ENCODE results near the gene SMARCA2.

The SMARCA2 gene

DNA sequence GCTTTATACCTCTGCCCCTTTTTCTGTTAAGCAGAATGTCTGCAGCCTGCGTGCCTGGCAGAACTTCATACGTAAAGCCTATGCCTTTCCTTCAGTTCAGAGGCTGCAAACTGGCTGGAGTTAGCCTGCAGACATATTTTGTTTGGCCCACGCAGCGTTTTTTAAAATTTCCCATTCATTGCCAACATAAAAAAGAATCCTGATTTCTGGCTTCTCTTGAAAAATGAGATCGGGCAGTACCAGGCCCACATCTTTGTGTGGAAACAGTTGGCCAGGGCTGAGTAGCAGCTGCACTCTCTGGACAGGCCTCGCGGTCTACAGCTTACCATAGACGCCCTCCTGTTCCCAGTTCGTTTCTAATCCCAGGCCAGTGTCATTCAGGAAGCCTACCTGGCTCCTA, 104.4 kb downstream of the SMARCA2 start:
- Histone ChIP-seq H3K79me2 (ENCODE audit: insufficient read depth, low read length) (no peaks in the 10 kb centered on the region), H3F3A (ENCODE audit: insufficient read depth) (no peaks in the 10 kb centered on the region), H3K27ac (ENCODE audit: low read depth, low read length) (no peak overlapping the region), H3K9ac (ENCODE audit: low read length) (no peak overlapping the region), H2AFZ (ENCODE audit: low read depth, low read length, severe bottlenecking) (no peak overlapping the region), H3K4me3 (ENCODE audit: insufficient read depth, low read length, poor library complexity, severe bottlenecking) (no peak overlapping the region), H3K27me3 (ENCODE audit: low read length) (no peaks in the 10 kb centered on the region), H3K36me3 (ENCODE audit: low read length) (no peaks in the 10 kb centered on the region), H3K9me3 (ENCODE audit: insufficient read depth, low read length) (no peaks in the 10 kb centered on the region), H3K4me2 (ENCODE audit: low read depth, low read length, poor library complexity, severe bottlenecking) (no peak overlapping the region), H3K9me2 (replicated peaks; ENCODE audit: insufficient read depth, low read length) (no peaks in the 10 kb centered on the region), H4K20me1 (ENCODE audit: low read depth, low read length) (no peaks in the 10 kb centered on the region)
- no peak for TF ChIP-seq CTCF (IDR thresholded peaks at IDR 0.05; ENCODE audit: insufficient read depth, low read length, poor library complexity, severe bottlenecking)
- no peak for TF ChIP-seq EZH2phosphoT487 (conservative IDR thresholded peaks at IDR 0.05; ENCODE audit: low read length)

GRCh38 chr9:2120926-2121689, 106.0 kb downstream of the SMARCA2 start:
- H3K79me2 ChIP-seq (ENCODE audit: insufficient read depth, low read length) = no peaks in the 10 kb centered on the region
- no peak overlapping the region for H3K9ac ChIP-seq (ENCODE audit: low read length)
- no peaks in the 10 kb centered on the region for H3F3A ChIP-seq (ENCODE audit: insufficient read depth)
- no peaks in the 10 kb centered on the region for H3K36me3 ChIP-seq (ENCODE audit: low read length)
- TF ChIP-seq EZH2phosphoT487 (conservative IDR thresholded peaks at IDR 0.05; ENCODE audit: low read length) (no peak), CTCF (IDR thresholded peaks at IDR 0.05; ENCODE audit: insufficient read depth, low read length, poor library complexity, severe bottlenecking) (no peak)
- H3K27ac ChIP-seq (ENCODE audit: low read depth, low read length) = no peak overlapping the region
- no peaks in the 10 kb centered on the region for H4K20me1 ChIP-seq (ENCODE audit: low read depth, low read length)
- H3K27me3 ChIP-seq (ENCODE audit: low read length) = no peaks in the 10 kb centered on the region
- no peaks in the 10 kb centered on the region for H3K9me2 ChIP-seq (replicated peaks; ENCODE audit: insufficient read depth, low read length)
- no peaks in the 10 kb centered on the region for H3K9me3 ChIP-seq (ENCODE audit: insufficient read depth, low read length)
- no peak overlapping the region for H3K4me2 ChIP-seq (ENCODE audit: low read depth, low read length, poor library complexity, severe bottlenecking)
- H3K4me3 ChIP-seq (ENCODE audit: insufficient read depth, low read length, poor library complexity, severe bottlenecking) = no peak overlapping the region
- H2AFZ ChIP-seq (ENCODE audit: low read depth, low read length, severe bottlenecking) = no peak overlapping the region

DNA sequence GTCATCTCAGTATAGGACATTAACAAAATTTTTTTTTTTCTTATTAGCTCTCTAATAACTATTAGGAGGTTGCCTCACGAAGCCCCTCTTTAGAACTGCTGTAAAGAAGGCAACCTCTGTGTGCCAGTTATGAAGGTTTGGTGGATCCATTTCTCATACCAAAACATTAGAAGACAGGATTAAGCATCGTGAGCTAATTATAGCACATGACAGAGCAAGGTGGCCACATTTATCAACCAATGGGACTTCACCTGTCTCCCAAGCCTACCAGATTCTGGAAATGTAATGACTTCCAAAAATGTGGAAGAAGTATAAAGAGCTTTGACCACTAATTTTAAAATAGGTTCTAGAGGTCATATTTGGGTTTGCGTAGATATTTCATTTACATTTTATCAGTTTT, 107.2 kb downstream of the SMARCA2 start:
- no peaks in the 10 kb centered on the region for H3F3A ChIP-seq (ENCODE audit: insufficient read depth)

More for the DNA sequence above, 107.2 kb downstream of the SMARCA2 start:
- Histone ChIP-seq H3K27ac (ENCODE audit: low read depth, low read length) (no peak overlapping the region), H3K9ac (ENCODE audit: low read length) (no peak overlapping the region), H3K9me2 (replicated peaks; ENCODE audit: insufficient read depth, low read length) (no peaks in the 10 kb centered on the region), H3K79me2 (ENCODE audit: insufficient read depth, low read length) (no peaks in the 10 kb centered on the region), H2AFZ (ENCODE audit: low read depth, low read length, severe bottlenecking) (no peak overlapping the region), H3K4me2 (ENCODE audit: low read depth, low read length, poor library complexity, severe bottlenecking) (no peak overlapping the region), H3K27me3 (ENCODE audit: low read length) (no peaks in the 10 kb centered on the region), H3K36me3 (ENCODE audit: low read length) (no peaks in the 10 kb centered on the region), H3K4me3 (ENCODE audit: insufficient read depth, low read length, poor library complexity, severe bottlenecking) (no peak overlapping the region), H4K20me1 (ENCODE audit: low read depth, low read length) (no peaks in the 10 kb centered on the region), H3K9me3 (ENCODE audit: insufficient read depth, low read length) (no peaks in the 10 kb centered on the region)
- TF ChIP-seq CTCF (IDR thresholded peaks at IDR 0.05; ENCODE audit: insufficient read depth, low read length, poor library complexity, severe bottlenecking) (no peak), EZH2phosphoT487 (conservative IDR thresholded peaks at IDR 0.05; ENCODE audit: low read length) (no peak)

Measured in SU-DHL-6 (cell line).